Keratinocyte (primary cell): ENCODE data around the gene FAM98A. TPM values are rescaled to one million over a fixed set of nuclear protein-coding genes. Genes with fewer than 3 reads are reported as not detected.

Experiments used
- DNase-seq: peaks from one replicate; pipeline ENCODE4 v3.0.0-alpha.2; 2011; ENCODE audit warnings: low read depth, missing footprints, low spot score
- FAIRE-seq: peaks from 2 replicates; lab custom pipeline; 2011; peaks lifted over from hg19 to GRCh38; lab: Jason Lieb, UNC
- H2AFZ ChIP-seq: 2 replicates; pipeline ENCODE4 v1.6.0; 2012; ENCODE audit warnings: low read length, control low read depth, inconsistent platforms; ENCODE audit not compliant: control insufficient read depth
- H3K27ac ChIP-seq: 2 replicates; pipeline ENCODE4 v1.5.1; 2011; ENCODE audit warnings: low read length; ENCODE audit not compliant: control insufficient read depth, insufficient read depth
- H3K27me3 ChIP-seq: 3 replicates; pipeline ENCODE4 v1.6.0; 2011; ENCODE audit warnings: low read length; ENCODE audit not compliant: control insufficient read depth, insufficient read depth; ENCODE audit errors: extremely low read depth
- H3K36me3 ChIP-seq, 2 experiments: 2 replicates in 1 of 2; 3 replicates in 1 of 2; pipeline ENCODE4 v1.5.1; 2011; ENCODE audit warnings: low read length in 2 of 2, mild to moderate bottlenecking in 1 of 2; ENCODE audit not compliant: control insufficient read depth in 2 of 2, insufficient read depth in 2 of 2; ENCODE audit errors: extremely low read depth in 1 of 2
- H3K4me1 ChIP-seq: 3 replicates; pipeline ENCODE4 v1.5.1; 2011; ENCODE audit warnings: low read length; ENCODE audit not compliant: control insufficient read depth, insufficient read depth; ENCODE audit errors: extremely low read depth
- H3K4me2 ChIP-seq: 3 replicates; pipeline ENCODE4 v1.6.0; 2011; ENCODE audit warnings: low read depth, low read length; ENCODE audit not compliant: control insufficient read depth, insufficient read depth; ENCODE audit errors: extremely low read depth
- H3K4me3 ChIP-seq, 3 experiments: fragments of 200-600 bp in 1 of 3; sonication (generic) in 1 of 3; 2 replicates in 2 of 3; 3 replicates in 1 of 3; pipeline ENCODE4 v1.5.1; 2011 to 2016; ENCODE audit warnings: low read length in 3 of 3, mild to moderate bottlenecking in 3 of 3, control low read depth in 2 of 3, inconsistent platforms in 1 of 3, low read depth in 1 of 3, mixed read lengths in 1 of 3, mixed run types in 1 of 3, moderate library complexity in 1 of 3; ENCODE audit not compliant: control insufficient read depth in 2 of 3, insufficient read depth in 2 of 3; ENCODE audit errors: extremely low read depth in 1 of 3
- H3K79me2 ChIP-seq: 2 replicates; pipeline ENCODE4 v1.6.0; 2012; ENCODE audit warnings: low read length; ENCODE audit not compliant: control insufficient read depth, insufficient read depth
- H3K9ac ChIP-seq: 3 replicates; pipeline ENCODE4 v1.6.0; 2011; ENCODE audit warnings: low read length; ENCODE audit not compliant: control insufficient read depth, insufficient read depth; ENCODE audit errors: extremely low read depth
- H3K9me1 ChIP-seq: 3 replicates; pipeline ENCODE4 v1.6.0; 2011; ENCODE audit warnings: low read length; ENCODE audit not compliant: control insufficient read depth, insufficient read depth; ENCODE audit errors: extremely low read depth
- H3K9me3 ChIP-seq: 2 replicates; pipeline ENCODE4 v1.5.1; 2012; ENCODE audit warnings: low read depth, low read length; ENCODE audit not compliant: control insufficient read depth
- H4K20me1 ChIP-seq: 3 replicates; pipeline ENCODE4 v1.6.0; 2011; ENCODE audit warnings: low read length; ENCODE audit not compliant: control insufficient read depth, insufficient read depth; ENCODE audit errors: extremely low read depth
- EZH2 ChIP-seq: IDR thresholded peaks from one replicate; pipeline ENCODE4 v1.6.1; 2012; ENCODE audit warnings: inconsistent platforms, mild to moderate bottlenecking, low read length, moderate library complexity
- dilution Hi-C: fragments of 300-500 bp; cut with MboI; formaldehyde crosslinking; loops from one replicate; pipeline ENCODE4 v1.7.0; 2020; ENCODE audit warnings: low sequenced_read_pairs; ENCODE audit not compliant: extremely low pct_ligation_motif_present
- polyA minus RNA-seq, 3 experiments: library from RNA; depleted of rRNA, polyadenylated mRNA; stranded (reverse); fragments of >200 nt; gene quantifications; 1 replicate in 1 of 3; 2 replicates in 1 of 3; 3 replicates in 1 of 3; pipeline ENCODE4 v1.2.3, GENCODE V29; 2011
- polyA plus RNA-seq, 5 experiments: library from polyadenylated mRNA; depleted of rRNA in 3 of 5; stranded (reverse) in 3 of 5; stranded (forward) in 1 of 5; unstranded in 1 of 5; fragments of >200 nt; gene quantifications; 1 replicate in 1 of 5; 2 replicates in 3 of 5; 3 replicates in 1 of 5; pipeline versions ENCODE4 v1.2.1 to v1.2.3, GENCODE V29; 2011 to 2012; ENCODE audit warnings: missing spikeins in 2 of 5, low read depth in 1 of 5, low replicate concordance in 1 of 5
- TF ChIP-seq, protein P1 (sequence below), 3 experiments: IDR thresholded peaks in 1 of 3; conservative IDR thresholded peaks in 1 of 3; optimal IDR thresholded peaks in 1 of 3; 2 replicates in 2 of 3; 3 replicates in 1 of 3; pipeline versions ENCODE3 to v1.5.1; 2011; ENCODE audit warnings: low read length in 3 of 3, mild to moderate bottlenecking in 3 of 3, moderate library complexity in 2 of 3, control low read depth in 1 of 3, inconsistent platforms in 1 of 3; ENCODE audit not compliant: insufficient read depth in 2 of 3; ENCODE audit errors: extremely low read depth in 1 of 3

FAM98A gene
- polyA plus RNA-seq (97.7 to 324 TPM (median 116 TPM) in 3 replicates), polyA minus RNA-seq (24.0 to 149 TPM (median 97.5 TPM) in 3 replicates)
- 16.5 TPM for polyA plus RNA-seq (2011; ENCODE audit: low read depth)
- polyA plus RNA-seq (2011; cell fraction: cytosol; rRNA removed), result 189 and 285 TPM in 2 replicates
- 252 and 266 TPM in 2 replicates for polyA plus RNA-seq (2011; cell fraction: nucleus; rRNA removed)
- 84.0 and 154 TPM in 2 replicates for polyA plus RNA-seq (2012; ENCODE audit: low replicate concordance)
- 31.8 TPM for polyA minus RNA-seq (2011; cell fraction: cytosol; rRNA and poly(A)+ RNA removed)
- 77.9 and 134 TPM in 2 replicates for polyA minus RNA-seq (2011; cell fraction: nucleus; rRNA and poly(A)+ RNA removed)

DNA sequence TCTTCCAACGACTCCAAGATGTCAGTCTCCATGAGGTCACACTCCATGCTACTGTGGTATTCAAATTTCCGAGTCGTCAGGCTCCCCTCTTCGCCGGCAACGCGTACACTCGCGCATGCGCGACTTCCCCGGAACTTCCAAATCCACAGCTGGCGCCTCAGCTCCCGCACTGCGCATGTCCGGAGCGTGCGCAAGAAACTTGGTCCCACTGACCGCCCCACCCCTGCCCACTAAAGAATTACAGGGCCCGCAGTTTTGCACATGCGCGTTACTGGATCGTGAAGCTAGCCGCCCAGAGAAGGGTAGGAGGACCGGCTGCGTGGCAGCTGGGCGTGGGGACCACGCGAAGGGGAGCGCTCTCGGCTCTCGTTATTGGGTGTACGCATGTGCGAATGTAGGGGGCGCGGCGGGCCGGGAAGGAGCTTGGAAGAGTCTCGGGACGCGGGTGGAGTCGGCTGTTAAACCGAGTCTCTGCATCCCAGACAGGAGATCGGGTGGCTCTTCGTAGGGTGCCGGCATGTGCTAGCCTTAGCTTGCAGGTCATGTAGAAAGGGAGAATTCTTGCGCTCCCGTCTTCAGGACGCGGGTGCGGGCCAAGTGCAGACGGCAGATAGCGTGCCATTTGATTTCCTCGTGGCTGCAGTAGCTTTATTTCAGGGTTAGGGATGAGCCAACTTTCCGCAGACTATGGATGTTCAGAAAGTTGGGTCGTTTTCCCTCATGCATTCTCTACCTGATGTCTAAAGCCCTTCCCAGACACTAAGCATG, at the start of gene FAM98A:
TSS of gene FAM98A (minus strand) at position 125 of the 768 bp plus-strand sequence. CDS start at position 47, 78 bp downstream.
- H3K9me3 ChIP-seq, result no peaks in the 10 kb centered on the region
- H3K27ac ChIP-seq, result peak within 1 kb of the TSS; percentile 86
- no peaks in the 10 kb centered on the region for H3K27me3 ChIP-seq
- DNase-seq (peak; percentile 94), FAIRE-seq (no peak)
- no peaks in the 10 kb centered on the region for H4K20me1 ChIP-seq
- TF ChIP-seq, protein P1, sequence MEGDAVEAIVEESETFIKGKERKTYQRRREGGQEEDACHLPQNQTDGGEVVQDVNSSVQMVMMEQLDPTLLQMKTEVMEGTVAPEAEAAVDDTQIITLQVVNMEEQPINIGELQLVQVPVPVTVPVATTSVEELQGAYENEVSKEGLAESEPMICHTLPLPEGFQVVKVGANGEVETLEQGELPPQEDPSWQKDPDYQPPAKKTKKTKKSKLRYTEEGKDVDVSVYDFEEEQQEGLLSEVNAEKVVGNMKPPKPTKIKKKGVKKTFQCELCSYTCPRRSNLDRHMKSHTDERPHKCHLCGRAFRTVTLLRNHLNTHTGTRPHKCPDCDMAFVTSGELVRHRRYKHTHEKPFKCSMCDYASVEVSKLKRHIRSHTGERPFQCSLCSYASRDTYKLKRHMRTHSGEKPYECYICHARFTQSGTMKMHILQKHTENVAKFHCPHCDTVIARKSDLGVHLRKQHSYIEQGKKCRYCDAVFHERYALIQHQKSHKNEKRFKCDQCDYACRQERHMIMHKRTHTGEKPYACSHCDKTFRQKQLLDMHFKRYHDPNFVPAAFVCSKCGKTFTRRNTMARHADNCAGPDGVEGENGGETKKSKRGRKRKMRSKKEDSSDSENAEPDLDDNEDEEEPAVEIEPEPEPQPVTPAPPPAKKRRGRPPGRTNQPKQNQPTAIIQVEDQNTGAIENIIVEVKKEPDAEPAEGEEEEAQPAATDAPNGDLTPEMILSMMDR (optimal IDR thresholded peaks at IDR 0.05 in 1 of 3, IDR thresholded peaks at IDR 0.05 in 1 of 3, conservative IDR thresholded peaks at IDR 0.05 in 1 of 3; ENCODE audit: extremely low read depth in 1 of 3, insufficient read depth in 2 of 3, low read length in 3 of 3), result peak in 1 of 3 experiments; percentile 11
- no peak for TF ChIP-seq EZH2
- dilution Hi-C loops, result no loop called here
- no peaks in the 10 kb centered on the region for H3K9me1 ChIP-seq
- H3K4me3 ChIP-seq, result peak within 1 kb of the TSS; percentile 77 to 93 (median 86)
- H3K4me1 ChIP-seq, result peaks cover 4% of the 10 kb centered on the region
- peak within 1 kb of the TSS; percentile 91 for H3K4me2 ChIP-seq
- peaks cover 0 to 4% of the 10 kb centered on the region in 2 experiments for H3K36me3 ChIP-seq
- H2AFZ ChIP-seq, result peak within 1 kb of the TSS; percentile 98
- H3K79me2 ChIP-seq, result peaks cover 42% of the 10 kb centered on the region
- H3K9ac ChIP-seq, result peak within 1 kb of the TSS; percentile 90

DNA sequence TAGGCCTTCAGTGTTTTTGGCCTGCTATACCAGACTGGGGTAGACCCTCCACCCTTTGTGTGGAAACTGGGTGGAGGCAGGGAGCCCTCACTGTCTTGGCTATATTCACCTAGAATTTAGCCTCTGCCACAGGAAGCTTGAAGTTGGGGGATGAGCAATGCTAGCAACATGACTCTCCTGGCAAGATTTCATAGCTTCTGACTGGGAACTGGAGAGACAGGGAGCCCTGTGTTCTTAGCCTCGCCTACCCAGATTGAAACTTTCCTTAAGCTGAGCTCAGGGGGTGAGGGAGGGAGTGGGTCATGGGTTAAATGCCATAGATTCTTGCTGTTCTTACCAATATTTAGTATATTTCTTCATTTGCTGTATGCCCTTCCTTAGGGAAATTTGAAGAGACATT, 46.8 kb upstream of the FAM98A start:
- Histone ChIP-seq H3K36me3 (no peaks in the 10 kb centered on the region), H3K4me2 (no peak overlapping the region), H2AFZ (no peak overlapping the region), H3K9ac (no peak overlapping the region), H3K27ac (no peak overlapping the region), H3K9me1 (no peaks in the 10 kb centered on the region), H3K4me1 (no peaks in the 10 kb centered on the region), H3K27me3 (no peaks in the 10 kb centered on the region), H4K20me1 (no peaks in the 10 kb centered on the region), H3K9me3 (no peaks in the 10 kb centered on the region), H3K4me3 (no peak overlapping the region), H3K79me2 (no peaks in the 10 kb centered on the region)
- TF ChIP-seq EZH2, result no peak
- TF ChIP-seq, protein P1 (optimal IDR thresholded peaks at IDR 0.05 in 1 of 3, IDR thresholded peaks at IDR 0.05 in 1 of 3, conservative IDR thresholded peaks at IDR 0.05 in 1 of 3; ENCODE audit: extremely low read depth in 1 of 3, insufficient read depth in 2 of 3, low read length in 3 of 3), result no peak
- dilution Hi-C loops, result no loop called here
- DNase-seq (no peak), FAIRE-seq (no peak)
